ENCODE data around the gene AGER.
"Not testable (repeated sequence)": the region's sequence is repeated elsewhere in the genome, so short reads cannot be mapped to it uniquely, and the experiment has no call there.

The AGER gene

GRCh38 chr6:32184084-32184640 lies at the start of gene AGER:
AGER (minus strand) TSS chr6:32184253; CDS start chr6:32184222, 31 bp downstream.
- no peak for DNase-seq

- DNase-seq, result no peak
These were observed 42.4 kb upstream of the AGER start for GRCh38 chr6:32226434-32226833.

GRCh38 chr6:32224696-32225095 lies 40.6 kb upstream of the AGER start:
- no peak for DNase-seq

- DNase-seq, result no peak
These were observed 39.5 kb upstream of the AGER start, which contains the start of gene NOTCH4 for GRCh38 chr6:32223258-32224235. NOTCH4 (minus strand) TSS chr6:32224067; CDS start chr6:32223928, 139 bp downstream.

- no peak for DNase-seq
These were observed 38.5 kb upstream of the AGER start for GRCh38 chr6:32222333-32223230.

GRCh38 chr6:32220021-32220420 lies 36.0 kb upstream of the AGER start:
- no peak for DNase-seq

GRCh38 chr6:32218167-32218566 lies 34.1 kb upstream of the AGER start:
- DNase-seq, result no peak

- DNase-seq, result no peak
These were observed 32.9 kb upstream of the AGER start for GRCh38 chr6:32216998-32217397.

GRCh38 chr6:32216285-32216684 lies 32.2 kb upstream of the AGER start:
- no peak for DNase-seq

- DNase-seq, result no peak
These were observed 31.6 kb upstream of the AGER start for GRCh38 chr6:32215617-32216016.

GRCh38 chr6:32214126-32214525 lies 30.1 kb upstream of the AGER start:
- no peak for DNase-seq

GRCh38 chr6:32213649-32214048 lies 29.6 kb upstream of the AGER start:
- no peak for DNase-seq

- no peak for DNase-seq
These were observed 28.2 kb upstream of the AGER start for GRCh38 chr6:32212076-32212760.

- DNase-seq, result not testable (repeated sequence)
These were observed 27.4 kb upstream of the AGER start for GRCh38 chr6:32211432-32211831.

- DNase-seq, result no peak
These were observed 26.1 kb upstream of the AGER start for GRCh38 chr6:32210191-32210601.

GRCh38 chr6:32208996-32209395 lies 24.9 kb upstream of the AGER start:
- DNase-seq, result no peak

GRCh38 chr6:32204268-32204715 lies 20.2 kb upstream of the AGER start:
- no peak for DNase-seq

GRCh38 chr6:32203426-32204267 lies 19.6 kb upstream of the AGER start:
- no peak for DNase-seq

GRCh38 chr6:32202186-32202585 lies 18.1 kb upstream of the AGER start:
- DNase-seq, result no peak

- no peak for DNase-seq
These were observed 16.8 kb upstream of the AGER start for GRCh38 chr6:32200711-32201475.

- no peak for DNase-seq
These were observed 14.8 kb upstream of the AGER start for GRCh38 chr6:32198866-32199265.

Data from stimulated activated CD4-positive, alpha-beta T cell treated with anti-CD3 and anti-CD28 coated beads, Interleukin-15, amount 100 ng/mL, for 24 hours (primary cell).